NCI-H2196 treated with DMSO at 0.1 percent for 48 hours (cell line): Measurements from ENCODE around the gene OPCML.

Source experiments
- DNase-seq: peaks from one replicate; lab custom pipeline; 2025; ENCODE audit not compliant: unreplicated experiment; lab: John Stamatoyannopoulos, UW

OPCML gene

GRCh38 chr11:132831272-132831671 lies 701.0 kb downstream of the OPCML start:
- DNase-seq: no peak

- DNase-seq: no peak
Observed at GRCh38 chr11:132824642-132825041, 707.7 kb downstream of the OPCML start.

- DNase-seq: no peak
Observed at GRCh38 chr11:132822276-132822675, 710.0 kb downstream of the OPCML start.

- DNase-seq: no peak
Observed at GRCh38 chr11:132821499-132821898, 710.8 kb downstream of the OPCML start.

- no peak for DNase-seq
Observed at GRCh38 chr11:132821014-132821413, 711.3 kb downstream of the OPCML start.

- no peak for DNase-seq
Observed at GRCh38 chr11:132818951-132819350, 713.4 kb downstream of the OPCML start.

- no peak for DNase-seq
Observed at GRCh38 chr11:132817387-132817786, 714.9 kb downstream of the OPCML start.

- DNase-seq: no peak
Observed at GRCh38 chr11:132814410-132814809, 717.9 kb downstream of the OPCML start.

- DNase-seq: no peak
Observed at GRCh38 chr11:132811649-132812048, 720.7 kb downstream of the OPCML start.

GRCh38 chr11:132809070-132809469 lies 723.2 kb downstream of the OPCML start:
- no peak for DNase-seq

GRCh38 chr11:132804258-132804657 lies 728.0 kb downstream of the OPCML start:
- no peak for DNase-seq

GRCh38 chr11:132803436-132803835 lies 728.9 kb downstream of the OPCML start:
- DNase-seq: no peak

- no peak for DNase-seq
Observed at GRCh38 chr11:132802947-132803346, 729.4 kb downstream of the OPCML start.

- no peak for DNase-seq
Observed at GRCh38 chr11:132793831-132794230, 738.5 kb downstream of the OPCML start.

GRCh38 chr11:132792341-132793140 lies 739.8 kb downstream of the OPCML start:
- DNase-seq: no peak

- DNase-seq: no peak
Observed at GRCh38 chr11:132790971-132791370, 741.3 kb downstream of the OPCML start.

GRCh38 chr11:132790466-132790865 lies 741.8 kb downstream of the OPCML start:
- no peak for DNase-seq

- no peak for DNase-seq
Observed at GRCh38 chr11:132788816-132789325, 743.4 kb downstream of the OPCML start.

GRCh38 chr11:132785878-132786277 lies 746.4 kb downstream of the OPCML start:
- DNase-seq: no peak

GRCh38 chr11:132784441-132784840 lies 747.9 kb downstream of the OPCML start:
- no peak for DNase-seq

GRCh38 chr11:132782102-132782501 lies 750.2 kb downstream of the OPCML start:
- no peak for DNase-seq

GRCh38 chr11:132780046-132780445 lies 752.3 kb downstream of the OPCML start:
- DNase-seq: no peak

GRCh38 chr11:132779497-132779896 lies 752.8 kb downstream of the OPCML start:
- DNase-seq: no peak
